Left hindlimb (tissue), 1 donor: Measurements from ENCODE around the gene DRG2.

Experiments used
- DNase-seq: peaks from one replicate; pipeline ENCODE4 v3.0.0-alpha.2; 2018

The DRG2 gene

DNA sequence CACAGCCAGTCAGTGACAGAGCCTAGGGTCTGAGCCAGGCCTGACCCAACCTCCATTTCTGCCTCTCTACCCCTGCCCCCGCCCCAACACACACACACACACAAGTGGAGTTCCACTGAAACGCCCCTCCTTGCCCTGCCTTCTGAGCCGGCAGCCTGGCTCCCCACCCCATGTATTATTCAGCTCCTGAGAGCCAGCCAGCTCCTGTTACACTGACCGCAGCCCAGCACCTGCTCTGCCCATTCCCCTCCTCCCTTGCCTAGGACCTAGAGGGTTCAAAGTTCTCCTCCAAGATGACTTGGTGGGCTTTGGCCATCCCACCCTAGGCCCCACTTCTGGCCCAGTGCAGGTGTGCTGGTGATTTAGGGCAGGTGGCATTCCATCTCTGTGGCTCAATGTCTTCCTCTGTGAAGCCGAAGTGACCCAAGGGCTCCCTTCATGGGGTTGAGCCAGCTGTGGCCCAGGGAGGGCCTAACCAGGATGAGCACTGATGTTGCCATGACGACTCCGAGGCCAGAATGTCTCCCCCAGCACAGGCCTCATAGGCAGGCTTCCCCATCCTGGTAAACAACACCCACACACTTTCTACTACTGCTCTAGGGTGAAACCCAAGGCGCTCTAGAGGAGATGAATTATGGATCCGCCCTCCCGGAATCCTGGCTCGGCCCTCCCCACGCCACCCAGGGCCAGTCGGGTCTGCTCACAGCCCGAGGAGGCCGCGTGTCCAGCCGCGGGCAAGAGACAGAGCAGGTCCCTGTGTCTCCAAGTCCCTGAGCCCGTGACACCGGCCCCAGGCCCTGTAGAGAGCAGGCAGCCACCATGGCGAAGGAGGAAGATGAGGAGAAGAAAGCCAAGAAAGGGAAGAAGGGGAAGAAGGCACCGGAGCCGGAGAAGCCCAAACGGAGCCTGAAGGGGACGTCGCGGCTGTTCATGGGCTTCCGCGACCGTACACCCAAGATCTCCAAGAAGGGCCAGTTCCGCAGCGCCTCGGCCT is 30.5 kb downstream of the DRG2 start:
- DNase-seq: no peak

- DNase-seq: no peak
These were observed 31.5 kb downstream of the DRG2 start for GRCh38 chr17:18119166-18119745.

DNA sequence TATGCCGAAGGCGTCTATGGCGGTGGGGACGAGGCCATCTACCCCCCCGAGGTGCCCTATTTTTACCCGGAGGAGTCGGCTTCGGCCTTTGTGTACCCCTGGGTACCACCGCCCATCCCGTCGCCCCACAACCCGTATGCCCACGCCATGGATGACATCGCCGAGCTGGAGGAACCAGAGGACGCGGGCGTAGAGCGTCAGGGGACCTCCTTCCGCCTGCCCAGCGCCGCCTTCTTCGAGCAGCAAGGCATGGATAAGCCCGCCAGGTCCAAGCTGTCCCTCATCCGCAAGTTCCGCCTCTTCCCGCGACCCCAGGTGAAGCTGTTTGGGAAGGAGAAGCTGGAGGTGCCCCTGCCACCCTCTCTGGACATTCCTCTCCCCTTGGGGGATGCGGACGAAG is 32.2 kb downstream of the DRG2 start:
- DNase-seq: no peak

DNA sequence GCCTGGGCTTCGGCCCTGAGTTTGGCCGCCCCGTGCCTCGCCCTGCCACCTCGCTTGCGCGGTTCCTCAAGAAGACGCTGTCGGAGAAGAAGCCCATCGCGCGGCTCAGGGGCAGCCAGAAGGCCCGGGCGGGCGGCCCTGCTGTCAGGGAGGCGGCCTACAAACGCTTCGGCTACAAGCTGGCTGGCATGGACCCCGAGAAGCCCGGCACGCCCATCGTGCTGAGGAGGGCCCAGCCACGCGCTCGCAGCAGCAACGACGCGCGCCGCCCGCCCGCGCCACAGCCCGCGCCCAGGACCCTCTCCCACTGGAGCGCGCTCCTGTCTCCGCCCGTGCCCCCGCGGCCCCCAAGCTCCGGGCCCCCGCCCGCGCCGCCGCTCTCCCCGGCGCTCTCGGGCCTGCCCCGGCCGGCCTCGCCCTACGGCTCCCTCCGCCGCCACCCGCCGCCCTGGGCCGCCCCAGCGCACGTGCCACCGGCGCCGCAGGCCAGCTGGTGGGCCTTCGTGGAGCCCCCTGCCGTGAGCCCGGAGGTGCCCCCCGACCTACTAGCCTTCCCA is 32.8 kb downstream of the DRG2 start:
- no peak for DNase-seq

DNA sequence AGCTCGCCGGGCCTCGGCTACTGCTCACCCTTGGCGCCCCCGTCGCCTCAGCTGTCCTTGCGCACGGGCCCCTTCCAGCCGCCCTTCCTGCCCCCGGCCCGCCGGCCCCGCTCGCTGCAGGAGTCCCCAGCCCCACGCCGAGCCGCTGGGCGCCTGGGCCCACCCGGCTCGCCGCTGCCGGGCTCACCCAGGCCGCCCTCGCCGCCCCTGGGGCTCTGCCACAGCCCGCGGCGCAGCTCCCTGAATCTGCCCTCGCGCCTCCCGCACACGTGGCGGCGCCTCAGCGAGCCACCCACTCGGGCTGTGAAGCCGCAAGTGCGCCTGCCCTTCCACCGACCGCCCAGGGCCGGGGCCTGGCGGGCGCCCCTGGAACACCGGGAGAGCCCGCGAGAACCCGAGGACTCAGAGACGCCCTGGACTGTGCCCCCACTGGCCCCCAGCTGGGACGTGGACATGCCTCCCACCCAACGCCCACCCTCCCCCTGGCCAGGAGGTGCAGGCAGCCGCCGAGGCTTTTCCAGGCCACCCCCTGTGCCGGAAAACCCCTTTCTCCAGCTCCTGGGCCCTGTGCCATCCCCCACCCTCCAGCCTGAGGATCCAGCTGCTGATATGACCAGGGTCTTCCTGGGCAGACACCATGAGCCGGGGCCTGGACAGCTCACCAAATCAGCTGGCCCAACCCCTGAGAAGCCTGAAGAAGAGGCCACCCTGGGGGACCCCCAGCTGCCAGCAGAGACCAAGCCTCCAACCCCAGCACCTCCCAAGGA is 33.6 kb downstream of the DRG2 start:
- DNase-seq: no peak

DNA sequence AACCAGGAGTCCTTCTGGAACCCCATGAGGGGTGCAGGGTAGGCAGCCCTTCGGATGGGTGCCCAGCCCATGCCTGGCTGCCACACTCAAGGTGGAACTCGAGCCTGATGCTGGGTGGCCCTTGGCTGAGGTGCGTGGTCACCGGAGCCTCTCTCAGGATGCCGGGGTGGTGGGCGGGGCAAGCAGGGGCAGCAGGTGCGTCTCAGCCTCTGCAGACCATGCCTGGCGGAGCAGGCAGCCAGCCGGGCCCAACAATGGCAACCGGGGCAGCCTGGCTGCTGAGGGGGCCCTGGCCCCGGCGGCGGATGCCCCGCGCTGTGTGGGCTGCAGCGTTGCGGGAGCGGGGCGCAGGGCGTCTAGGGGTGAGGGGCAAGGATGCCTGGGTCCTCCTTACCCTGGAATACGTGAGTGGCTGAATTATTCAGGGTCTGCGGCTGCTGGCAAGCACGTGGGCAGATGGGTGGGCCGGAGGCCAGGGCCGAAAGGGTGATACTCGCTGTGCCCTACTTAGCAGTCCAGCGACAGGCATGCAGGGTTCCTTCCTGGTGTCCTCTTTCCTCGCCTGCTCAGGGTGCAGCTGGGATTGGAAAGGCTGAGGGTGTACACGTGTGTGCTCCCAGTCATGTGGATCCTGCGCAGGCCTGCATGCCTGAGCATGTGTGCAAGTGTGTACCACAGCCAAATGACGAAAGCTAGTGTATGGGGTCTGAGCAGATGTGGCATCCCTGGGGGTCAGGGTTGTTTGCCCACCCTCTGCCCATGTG is 35.4 kb downstream of the DRG2 start:
- no peak for DNase-seq

GRCh38 chr17:18124345-18125126 is 36.8 kb downstream of the DRG2 start:
- DNase-seq: no peak

GRCh38 chr17:18129041-18129502 is 41.3 kb downstream of the DRG2 start:
- no peak for DNase-seq

DNA sequence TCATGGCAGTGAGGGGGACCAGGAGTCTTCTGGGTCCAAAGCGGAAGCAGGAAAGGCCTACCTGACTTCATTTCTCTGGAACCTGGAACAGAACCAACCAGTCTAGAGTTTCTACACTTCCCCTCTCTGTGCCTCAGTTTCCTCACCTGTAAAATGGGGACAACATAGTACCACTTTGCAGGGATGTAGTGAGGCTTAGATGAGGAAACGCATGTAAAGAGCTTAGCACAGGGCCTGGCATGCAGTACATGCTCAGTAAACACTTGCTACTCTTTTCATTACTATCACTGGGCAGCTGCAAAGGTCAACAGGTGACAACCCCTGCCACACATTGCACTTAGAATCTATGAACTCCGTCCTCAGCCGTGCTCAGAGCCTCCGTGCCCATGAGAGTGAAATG is 45.0 kb downstream of the DRG2 start:
- DNase-seq: no peak

DNA sequence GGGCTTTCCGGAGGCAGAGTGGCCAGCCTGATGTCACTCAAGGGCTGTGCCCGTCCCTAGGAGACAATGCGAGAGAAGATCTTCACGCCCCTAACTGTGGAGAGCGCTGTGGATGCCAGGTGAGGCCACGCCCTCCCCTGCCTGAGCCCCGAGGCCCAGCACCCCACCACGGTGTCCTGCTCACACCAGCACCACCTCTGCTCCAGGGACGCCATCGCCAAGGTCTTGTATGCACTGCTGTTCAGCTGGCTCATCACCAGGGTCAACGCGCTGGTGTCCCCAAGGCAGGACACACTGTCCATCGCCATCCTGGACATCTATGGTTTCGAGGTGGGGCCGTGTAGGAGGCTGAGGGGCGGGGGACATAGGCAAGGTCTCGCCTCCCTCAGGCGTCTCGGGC is 48.6 kb downstream of the DRG2 start:
- DNase-seq: no peak

DNA sequence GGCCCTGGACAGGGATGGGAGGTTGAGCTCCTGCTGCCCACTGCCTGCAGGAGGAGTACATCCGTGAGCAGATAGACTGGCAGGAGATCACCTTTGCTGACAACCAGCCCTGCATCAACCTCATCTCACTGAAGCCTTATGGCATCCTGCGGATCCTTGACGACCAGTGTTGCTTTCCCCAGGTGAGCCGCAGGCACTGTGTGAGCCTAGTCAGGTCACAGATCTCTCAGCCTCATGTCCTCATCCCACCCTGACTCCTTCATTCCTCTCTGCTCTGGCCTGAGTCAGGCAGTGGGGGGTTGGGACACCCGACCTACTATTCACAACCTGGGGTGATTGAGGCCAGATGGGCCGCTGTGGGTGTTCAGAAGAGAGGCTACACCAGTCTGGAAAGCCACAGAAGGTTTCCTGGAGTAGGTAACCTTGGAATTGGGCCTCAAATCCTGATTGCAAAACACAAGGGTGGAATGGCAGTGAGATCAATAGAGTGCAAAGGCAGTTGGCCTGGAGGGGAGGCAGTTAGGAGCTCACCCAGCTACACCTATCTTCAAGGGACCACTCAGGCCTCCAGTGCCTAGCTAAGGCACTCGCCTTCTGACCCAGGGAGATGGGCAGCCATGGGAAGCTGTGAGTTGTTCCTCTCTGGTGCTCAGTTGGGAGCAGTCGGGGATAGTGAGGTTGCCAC is 50.5 kb downstream of the DRG2 start:
- no peak for DNase-seq

DNA sequence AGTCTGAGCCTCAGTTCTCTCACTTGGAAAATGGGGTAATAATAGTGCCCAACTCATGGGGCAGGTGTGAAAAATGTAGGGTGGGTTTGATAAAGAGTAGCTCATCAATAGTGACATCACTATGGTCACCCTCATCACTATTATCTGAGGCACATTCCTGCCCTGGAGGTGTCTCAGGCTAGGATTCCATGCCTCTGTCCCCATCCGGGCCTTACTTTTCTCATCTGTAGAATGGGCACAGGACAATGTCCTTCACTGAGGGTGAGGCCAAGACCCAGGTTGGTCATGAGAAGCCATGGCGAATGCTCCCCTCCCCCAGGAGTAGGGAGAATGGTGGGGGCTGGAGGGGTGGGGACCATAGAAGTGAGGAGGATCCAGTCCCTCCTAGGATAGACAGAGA is 51.3 kb downstream of the DRG2 start:
- DNase-seq: no peak

DNA sequence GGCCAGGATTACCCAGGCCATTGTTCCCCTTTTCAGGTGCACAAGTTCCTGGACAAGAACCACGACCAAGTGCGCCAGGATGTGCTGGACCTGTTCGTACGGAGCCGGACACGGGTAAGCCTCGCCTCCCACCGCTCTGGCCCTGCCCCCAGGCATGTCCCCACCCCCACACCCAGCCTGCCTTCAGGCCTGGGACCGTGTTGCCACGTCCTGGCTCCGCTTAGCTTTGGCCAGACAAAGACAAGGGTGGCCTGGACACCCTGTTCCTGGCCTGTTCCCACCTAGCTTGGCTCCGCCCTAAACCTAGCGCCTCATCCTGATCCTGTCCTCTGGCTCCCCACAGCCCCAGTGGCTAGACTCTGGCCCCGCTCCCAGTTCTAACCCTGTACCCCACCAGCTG is 51.8 kb downstream of the DRG2 start:
- no peak for DNase-seq

GRCh38 chr17:18139949-18140348 is 52.2 kb downstream of the DRG2 start:
- DNase-seq: no peak

DNA sequence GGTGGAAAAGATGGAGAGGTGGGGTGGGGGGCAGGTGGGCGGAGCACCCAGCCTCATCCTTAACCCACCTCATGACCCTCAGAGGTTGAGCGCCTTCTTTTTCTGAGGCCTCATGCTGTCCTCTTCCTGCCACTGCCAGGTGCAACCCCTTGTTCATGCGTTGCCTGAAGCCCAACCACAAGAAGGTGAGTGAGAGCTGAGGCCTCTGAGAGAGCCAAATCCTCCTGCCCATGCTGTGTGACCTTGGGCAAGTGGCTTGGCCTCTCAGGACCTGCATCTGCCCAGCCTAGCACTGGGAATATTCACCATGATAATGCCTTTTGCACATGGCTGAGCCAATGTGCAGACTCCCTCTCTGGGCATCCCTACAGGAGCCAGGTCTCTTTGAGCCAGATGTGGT is 52.9 kb downstream of the DRG2 start:
- no peak for DNase-seq

DNA sequence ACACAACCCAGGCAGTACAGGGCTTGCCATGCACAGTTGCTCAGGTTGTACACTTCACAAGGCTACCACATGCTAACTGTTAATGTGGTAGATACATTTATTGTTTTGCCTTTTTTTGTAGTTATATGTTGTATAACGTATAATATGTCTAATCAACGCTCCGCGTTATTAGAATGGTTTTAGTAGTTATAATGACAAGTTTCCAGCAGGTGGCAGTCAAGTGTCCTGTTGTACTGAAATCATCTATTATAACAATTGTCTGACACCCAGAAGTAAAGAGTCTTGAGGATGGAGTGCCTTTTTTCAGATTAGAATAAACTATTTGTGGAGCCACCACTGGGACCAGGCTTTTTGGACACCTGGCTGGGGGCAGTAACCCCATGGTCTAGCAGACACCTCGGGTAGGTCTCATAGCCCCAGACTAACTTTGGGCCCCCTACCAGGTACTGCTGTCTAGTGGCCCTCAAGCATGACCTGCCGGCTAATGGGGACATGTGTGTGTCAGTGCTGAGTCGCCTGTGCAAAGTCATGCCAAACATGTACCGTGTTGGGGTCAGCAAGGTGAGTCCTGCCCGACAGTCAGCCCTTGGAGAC is 53.6 kb downstream of the DRG2 start:
- no peak for DNase-seq

- DNase-seq: no peak
These were observed 54.7 kb downstream of the DRG2 start for GRCh38 chr17:18142417-18142816.

DNA sequence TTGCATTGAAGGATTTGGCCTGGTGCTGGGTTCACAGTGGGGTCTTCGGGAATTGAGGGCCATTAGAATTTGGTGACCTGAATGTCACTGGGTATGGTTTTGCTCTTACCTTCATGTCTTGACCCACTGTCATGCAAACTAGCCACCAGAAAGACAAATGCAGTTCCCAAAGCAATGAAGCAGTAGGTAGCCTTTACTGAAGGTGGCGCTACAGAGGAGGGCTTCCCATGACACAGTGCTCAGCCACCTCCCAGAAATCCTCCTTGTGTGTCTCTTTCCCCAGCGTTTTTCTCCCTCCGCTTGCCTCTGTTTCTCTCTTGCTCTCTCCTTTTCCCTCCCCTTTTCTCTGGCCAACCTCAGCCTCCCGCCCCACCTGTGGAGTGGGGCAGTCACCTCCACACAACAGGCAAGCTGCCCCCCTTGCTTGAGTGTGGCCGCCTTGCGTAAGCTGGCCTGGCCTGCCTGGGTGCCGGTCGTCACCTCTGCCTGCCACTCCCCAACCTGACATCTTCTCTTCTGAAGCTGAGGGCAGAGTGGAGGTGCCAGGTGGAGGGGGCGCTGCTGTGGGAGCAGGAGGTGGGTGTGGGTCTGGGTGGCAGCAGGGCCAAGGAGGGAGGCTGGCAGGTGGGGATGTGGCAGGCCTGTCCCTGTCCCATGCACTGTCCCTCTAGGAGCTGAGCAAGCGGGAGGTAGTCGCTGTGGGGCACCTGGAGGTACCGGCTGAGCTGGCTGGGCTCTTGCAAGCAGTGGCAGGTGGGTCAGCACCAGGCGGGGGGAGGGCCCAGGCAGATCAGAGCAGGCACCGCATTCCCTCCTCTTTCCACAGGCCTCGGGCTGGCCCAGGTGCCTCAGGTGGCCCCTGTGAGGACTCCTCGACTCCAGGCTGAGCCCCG is 55.5 kb downstream of the DRG2 start:
- no peak for DNase-seq

GRCh38 chr17:18144261-18144660 is 56.5 kb downstream of the DRG2 start:
- DNase-seq: no peak
